CD4-positive, CD25-positive, alpha-beta regulatory T cell (primary cell): ENCODE data around the gene KHDC4. TPM values are rescaled to one million over a fixed set of nuclear protein-coding genes. Genes with fewer than 3 reads are reported as not detected.

Source experiments
- ATAC-seq, 2 donors: fragments of 150-1000 bp; cut with Tn5 transposase; one replicate each; pipeline ENCODE4 v1.10.0; 2021; ENCODE audit warnings: low read depth in 2 of 2, moderate number of reproducible peaks in 2 of 2, moderate library complexity in 1 of 2
- DNase-seq, 3 donors: peaks; one replicate each; pipeline versions ENCODE4 v3.0.0 to v3.0.0-alpha.2; 2012 to 2022; ENCODE audit warnings: mixed read lengths in 1 of 3
- H3K27ac ChIP-seq: one replicate; pipeline ENCODE4 v1.7.0; 2013; ENCODE audit warnings: mild to moderate bottlenecking, low read length; ENCODE audit not compliant: insufficient read depth, poor library complexity, severe bottlenecking
- H3K27me3 ChIP-seq: one replicate; pipeline ENCODE4 v1.7.0; 2013; ENCODE audit warnings: low read length; ENCODE audit not compliant: control insufficient read depth, insufficient read depth
- H3K36me3 ChIP-seq: one replicate; pipeline ENCODE4 v1.7.0; 2013; ENCODE audit warnings: mild to moderate bottlenecking, low read length, moderate library complexity; ENCODE audit not compliant: control insufficient read depth, insufficient read depth
- H3K4me1 ChIP-seq: 2 replicates; pipeline ENCODE4 v1.7.0; 2013; ENCODE audit warnings: mild to moderate bottlenecking, low read length; ENCODE audit not compliant: insufficient read depth, control insufficient read depth, poor library complexity, severe bottlenecking
- H3K4me3 ChIP-seq: one replicate; pipeline ENCODE4 v1.7.0; 2013; ENCODE audit warnings: low read depth, mild to moderate bottlenecking, low read length, moderate library complexity
- H3K9me3 ChIP-seq, 2 experiments: 1 replicate in 1 of 2; 2 replicates in 1 of 2; pipeline ENCODE4 v1.7.0; 2013; ENCODE audit warnings: low read length in 2 of 2, mild to moderate bottlenecking in 1 of 2, moderate library complexity in 1 of 2; ENCODE audit not compliant: control insufficient read depth in 2 of 2
- H3K27ac Mint-ChIP-seq, 3 donors: one replicate each; pipeline ENCODE4 v1.8.0; 2020 to 2022; ENCODE audit warnings: mild to moderate bottlenecking in 3 of 3, mixed read lengths in 3 of 3, moderate library complexity in 2 of 3
- H3K27me3 Mint-ChIP-seq: one replicate; pipeline ENCODE4 v1.8.0; 2022; ENCODE audit warnings: mild to moderate bottlenecking, mixed read lengths
- H3K36me3 Mint-ChIP-seq: one replicate; pipeline ENCODE4 v1.8.0; 2020; ENCODE audit warnings: mixed read lengths
- H3K4me1 Mint-ChIP-seq, 4 donors: one replicate each; pipeline ENCODE4 v1.8.0; 2020 to 2022; ENCODE audit warnings: mixed read lengths in 4 of 4, mild to moderate bottlenecking in 1 of 4
- H3K4me3 Mint-ChIP-seq, 4 donors: one replicate each; pipeline ENCODE4 v1.8.0; 2020 to 2022; ENCODE audit warnings: mild to moderate bottlenecking in 4 of 4, mixed read lengths in 4 of 4, moderate library complexity in 3 of 4
- H3K9me3 Mint-ChIP-seq, 7 donors: one replicate each; pipeline ENCODE4 v1.8.0; 2020 to 2022; ENCODE audit warnings: mixed read lengths in 7 of 7, mild to moderate bottlenecking in 3 of 7, moderate library complexity in 2 of 7
- polyA plus RNA-seq, 4 donors: library from polyadenylated mRNA; unstranded; fragments of 300-500 nt; fragmentation: Illumina TruSeq; gene quantifications; one replicate each; pipeline ENCODE4 v1.2.3, GENCODE V29; 2021
- total RNA-seq: library from RNA; stranded (reverse); gene quantifications from one replicate; pipeline ENCODE4 v1.2.3, GENCODE V29; 2022

Gene KHDC4
- total and polyA plus RNA-seq, 5 donors from 2014 or later, result 7.4 to 60.1 (median 8.6) TPM

GRCh38 chr1:155882766-155883165 is 51.4 kb downstream of the KHDC4 start:
- ATAC-seq, result no peak
- Histone ChIP-seq H3K9me3 (no peaks in the 10 kb centered on the region), H3K36me3 (peaks cover 21% of the 10 kb centered on the region), H3K27ac (no peak overlapping the region), H3K4me3 (no peak overlapping the region), H3K4me1 (no peaks in the 10 kb centered on the region), H3K27me3 (no peaks in the 10 kb centered on the region)
- Mint-ChIP-seq H3K27ac (no peak overlapping the region), H3K36me3 (peaks cover 2% of the 10 kb centered on the region), H3K9me3 (no peaks in the 10 kb centered on the region), H3K4me3 (no peak overlapping the region), H3K4me1 (no peaks in the 10 kb centered on the region), H3K27me3 (no peaks in the 10 kb centered on the region)
- DNase-seq, result no peak

GRCh38 chr1:155882235-155882634 is 52.0 kb downstream of the KHDC4 start:
- Mint-ChIP-seq H3K4me3 (no peak overlapping the region), H3K36me3 (peaks cover 2% of the 10 kb centered on the region), H3K9me3 (no peaks in the 10 kb centered on the region), H3K27ac (no peak overlapping the region), H3K4me1 (no peaks in the 10 kb centered on the region), H3K27me3 (no peaks in the 10 kb centered on the region)
- ATAC-seq, result no peak
- H3K27me3 ChIP-seq, result no peaks in the 10 kb centered on the region
- no peak overlapping the region for H3K27ac ChIP-seq
- no peaks in the 10 kb centered on the region for H3K9me3 ChIP-seq
- H3K36me3 ChIP-seq, result peaks cover 21% of the 10 kb centered on the region
- no peaks in the 10 kb centered on the region for H3K4me1 ChIP-seq
- no peak for DNase-seq
- H3K4me3 ChIP-seq, result no peak overlapping the region

GRCh38 chr1:155880950-155881349 is 53.3 kb downstream of the KHDC4 start:
- H3K27me3 ChIP-seq, result no peaks in the 10 kb centered on the region
- H3K4me3 Mint-ChIP-seq, result no peak overlapping the region
- H3K9me3 ChIP-seq, result no peaks in the 10 kb centered on the region
- H3K4me3 ChIP-seq, result no peak overlapping the region
- DNase-seq (no peak), ATAC-seq (no peak)
- H3K9me3 Mint-ChIP-seq, result no peaks in the 10 kb centered on the region
- H3K36me3 ChIP-seq, result peaks cover 21% of the 10 kb centered on the region
- H3K36me3 Mint-ChIP-seq, result peaks cover 2% of the 10 kb centered on the region
- no peak overlapping the region for H3K27ac ChIP-seq
- no peaks in the 10 kb centered on the region for H3K4me1 ChIP-seq
- H3K4me1 Mint-ChIP-seq, result no peaks in the 10 kb centered on the region
- H3K27me3 Mint-ChIP-seq, result no peaks in the 10 kb centered on the region
- H3K27ac Mint-ChIP-seq, result no peak overlapping the region

GRCh38 chr1:155880251-155880650 is 54.0 kb downstream of the KHDC4 start:
- H3K4me3 ChIP-seq, result no peak overlapping the region
- H3K4me1 Mint-ChIP-seq, result no peaks in the 10 kb centered on the region
- no peak overlapping the region for H3K27ac ChIP-seq
- no peaks in the 10 kb centered on the region for H3K27me3 ChIP-seq
- DNase-seq (no peak), ATAC-seq (no peak)
- H3K4me1 ChIP-seq, result no peaks in the 10 kb centered on the region
- no peaks in the 10 kb centered on the region for H3K27me3 Mint-ChIP-seq
- H3K36me3 ChIP-seq, result peaks cover 21% of the 10 kb centered on the region
- H3K4me3 Mint-ChIP-seq, result no peak overlapping the region
- no peak overlapping the region for H3K27ac Mint-ChIP-seq
- no peaks in the 10 kb centered on the region for H3K9me3 Mint-ChIP-seq
- H3K9me3 ChIP-seq, result no peaks in the 10 kb centered on the region
- H3K36me3 Mint-ChIP-seq, result peaks cover 2% of the 10 kb centered on the region

GRCh38 chr1:155877945-155878344 is 56.3 kb downstream of the KHDC4 start:
- no peaks in the 10 kb centered on the region for H3K27me3 ChIP-seq
- DNase-seq (no peak), ATAC-seq (no peak)
- no peaks in the 10 kb centered on the region for H3K27me3 Mint-ChIP-seq
- H3K4me1 ChIP-seq, result no peaks in the 10 kb centered on the region
- H3K27ac Mint-ChIP-seq, result no peak overlapping the region
- peaks cover 2% of the 10 kb centered on the region for H3K36me3 Mint-ChIP-seq
- H3K4me3 ChIP-seq, result no peak overlapping the region
- H3K9me3 Mint-ChIP-seq, result no peaks in the 10 kb centered on the region
- no peaks in the 10 kb centered on the region for H3K4me1 Mint-ChIP-seq
- no peak overlapping the region for H3K4me3 Mint-ChIP-seq
- H3K36me3 ChIP-seq, result peaks cover 18% of the 10 kb centered on the region
- H3K9me3 ChIP-seq, result no peaks in the 10 kb centered on the region
- no peak overlapping the region for H3K27ac ChIP-seq

- DNase-seq, result no peak
- no peaks in the 10 kb centered on the region for H3K4me1 ChIP-seq
- H3K36me3 Mint-ChIP-seq, result peaks cover 6% of the 10 kb centered on the region
Observed at GRCh38 chr1:155873860-155874259, 60.4 kb downstream of the KHDC4 start.

GRCh38 chr1:155872527-155872926 is 61.7 kb downstream of the KHDC4 start:
- H3K27ac Mint-ChIP-seq, result peak overlapping the region in 1 of 3 donors; percentile 52
- ATAC-seq, result no peak
- peaks cover 23% of the 10 kb centered on the region for H3K36me3 ChIP-seq

More at GRCh38 chr1:155873860-155874259, 60.4 kb downstream of the KHDC4 start:
- Mint-ChIP-seq H3K9me3 (no peaks in the 10 kb centered on the region), H3K27ac (no peak overlapping the region), H3K27me3 (no peaks in the 10 kb centered on the region), H3K4me3 (no peak overlapping the region), H3K4me1 (peaks cover 0 to 7% (median 0%) of the 10 kb centered on the region in 4 donors)
- Histone ChIP-seq H3K4me3 (no peak overlapping the region), H3K27me3 (no peaks in the 10 kb centered on the region), H3K36me3 (peaks cover 19% of the 10 kb centered on the region), H3K9me3 (no peaks in the 10 kb centered on the region), H3K27ac (no peak overlapping the region)
- ATAC-seq, result no peak

GRCh38 chr1:155871390-155871789 is 62.8 kb downstream of the KHDC4 start:
- Histone ChIP-seq H3K4me1 (no peaks in the 10 kb centered on the region), H3K36me3 (peaks cover 23% of the 10 kb centered on the region), H3K4me3 (no peak overlapping the region), H3K27me3 (no peaks in the 10 kb centered on the region), H3K9me3 (no peaks in the 10 kb centered on the region), H3K27ac (no peak overlapping the region)
- no peak overlapping the region for H3K27ac Mint-ChIP-seq
- no peak overlapping the region for H3K4me3 Mint-ChIP-seq
- DNase-seq, result no peak
- no peaks in the 10 kb centered on the region for H3K27me3 Mint-ChIP-seq
- H3K9me3 Mint-ChIP-seq, result no peaks in the 10 kb centered on the region
- peaks cover 0 to 12% (median 1%) of the 10 kb centered on the region in 4 donors for H3K4me1 Mint-ChIP-seq
- H3K36me3 Mint-ChIP-seq, result peaks cover 6% of the 10 kb centered on the region
- no peak for ATAC-seq

More at GRCh38 chr1:155872527-155872926, 61.7 kb downstream of the KHDC4 start:
- Mint-ChIP-seq H3K36me3 (peaks cover 6% of the 10 kb centered on the region), H3K27me3 (no peaks in the 10 kb centered on the region), H3K9me3 (no peaks in the 10 kb centered on the region), H3K4me1 (peaks cover 0 to 12% (median 1%) of the 10 kb centered on the region in 4 donors), H3K4me3 (no peak overlapping the region)
- no peak overlapping the region for H3K4me3 ChIP-seq
- no peaks in the 10 kb centered on the region for H3K27me3 ChIP-seq
- DNase-seq, result no peak
- H3K9me3 ChIP-seq, result no peaks in the 10 kb centered on the region
- H3K27ac ChIP-seq, result no peak overlapping the region
- H3K4me1 ChIP-seq, result no peaks in the 10 kb centered on the region
